Right lobe of liver (tissue), 6 donors: Measurements from ENCODE around the gene DCAF11. TPM values are rescaled to one million over a fixed set of nuclear protein-coding genes. Genes with fewer than 3 reads are reported as not detected.

Experiments used
- ATAC-seq, 4 donors: fragments of 200-7000 bp; cut with Tn5 transposase; one replicate each; pipeline ENCODE4 v1.9.1; 2020; ENCODE audit warnings: mild to moderate bottlenecking in 4 of 4, moderate library complexity in 4 of 4
- DNase-seq, 3 donors: peaks; one replicate each; pipeline ENCODE4 v3.0.0-alpha.2; 2020
- H3K27ac ChIP-seq, 3 donors: fragments of 200-600 bp; one replicate each; pipeline ENCODE4 v1.8.0; 2022
- H3K27me3 ChIP-seq, 2 donors: fragments of 200-600 bp; one replicate each; pipeline ENCODE4 v1.8.0; 2022
- H3K36me3 ChIP-seq, 4 donors: fragments of 200-600 bp; sonication (generic) in 1 of 4; one replicate each; pipeline versions ENCODE4 v1.5.1 to v1.8.0; 2017 to 2022; ENCODE audit warnings: control low read depth in 1 of 4
- H3K4me1 ChIP-seq, 4 donors: fragments of 200-600 bp; sonication (generic) in 1 of 4; one replicate each; pipeline versions ENCODE4 v1.5.1 to v1.8.0; 2017 to 2022; ENCODE audit warnings: control low read depth in 1 of 4
- H3K4me3 ChIP-seq, 3 donors: fragments of 200-600 bp; one replicate each; pipeline ENCODE4 v1.8.0; 2022
- H3K9me3 ChIP-seq, 4 donors: fragments of 200-600 bp; sonication (generic) in 1 of 4; one replicate each; pipeline versions ENCODE4 v1.5.1 to v1.8.0; 2017 to 2022; ENCODE audit warnings: control low read depth in 1 of 4
- POLR2A ChIP-seq: fragments of 450-650 bp; IDR thresholded peaks from one replicate; pipeline ENCODE4 v1.6.1; 2017; ENCODE audit warnings: antibody characterized with exemption, mild to moderate bottlenecking
- WGBS: methylation state at CpG from one replicate; pipeline ENCODE4 v1.1.6; 2018; ENCODE audit warnings: low coverage, low lambda C conversion rate; ENCODE audit not compliant: insufficient coverage; ENCODE audit errors: missing lambda C conversion rate; 5-methylcytosine and 5-hydroxymethylcytosine counted together
- intact Hi-C, 2 donors: fragments of 100-400 bp; cut with DNase I; formaldehyde crosslinking; loops; one replicate each; pipeline versions ENCODE4 v1.11.2 to v1.14.1; 2022
- total RNA-seq, 6 experiments: library from RNA; depleted of rRNA in 2 of 6; stranded (reverse); fragments of >200 nt in 2 of 6; fragmentation: NEBNext Ultra II Directional in 3 of 6; extraction: Animal tissue kit (Norgen Biotek cat#: 25700) in 3 of 6; gene quantifications; one replicate each; pipeline versions ENCODE4 v1.1.0 to v1.2.4, GENCODE V29; 2016 to 2023
- TF ChIP-seq, protein P1 (sequence below), 4 donors: fragments of 200-600 bp in 3 of 4; fragments of 450-650 bp in 1 of 4; IDR thresholded peaks; one replicate each; pipeline versions ENCODE4 v1.5.1 to v1.8.0; 2016 to 2022; ENCODE audit warnings: antibody characterized with exemption in 4 of 4, mild to moderate bottlenecking in 2 of 4
- donor health status: DM: no; HTN: yes; CAD: no.
- donor health status: DM: no; HTN: no; CAD: no.
- donor health status: DM: no; HTN: no; CAD: no.
- donor health status: DM: no; HTN: yes; CAD: no.
- donor health status: DM: no; HTN: yes; CAD: no.

Gene DCAF11
- total RNA-seq, 6 experiments from 2014 or later = 65.9 to 180 (median 103) TPM

DNA sequence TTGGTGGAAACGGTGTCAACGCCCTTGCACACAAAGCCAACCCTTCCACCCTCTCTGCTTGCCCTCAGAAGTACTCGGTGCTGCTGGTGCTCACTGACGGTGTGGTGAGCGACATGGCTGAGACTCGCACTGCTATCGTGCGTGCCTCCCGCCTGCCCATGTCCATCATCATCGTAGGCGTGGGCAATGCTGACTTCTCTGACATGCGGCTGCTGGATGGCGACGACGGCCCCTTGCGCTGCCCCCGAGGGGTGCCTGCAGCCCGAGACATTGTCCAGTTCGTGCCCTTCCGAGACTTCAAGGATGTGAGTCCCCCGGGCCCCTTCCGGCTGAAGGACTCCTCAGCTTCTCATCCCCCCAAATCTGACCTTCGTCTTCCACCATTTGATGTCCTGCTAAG is 37.5 kb upstream of the DCAF11 start:
- TF ChIP-seq, protein P1, sequence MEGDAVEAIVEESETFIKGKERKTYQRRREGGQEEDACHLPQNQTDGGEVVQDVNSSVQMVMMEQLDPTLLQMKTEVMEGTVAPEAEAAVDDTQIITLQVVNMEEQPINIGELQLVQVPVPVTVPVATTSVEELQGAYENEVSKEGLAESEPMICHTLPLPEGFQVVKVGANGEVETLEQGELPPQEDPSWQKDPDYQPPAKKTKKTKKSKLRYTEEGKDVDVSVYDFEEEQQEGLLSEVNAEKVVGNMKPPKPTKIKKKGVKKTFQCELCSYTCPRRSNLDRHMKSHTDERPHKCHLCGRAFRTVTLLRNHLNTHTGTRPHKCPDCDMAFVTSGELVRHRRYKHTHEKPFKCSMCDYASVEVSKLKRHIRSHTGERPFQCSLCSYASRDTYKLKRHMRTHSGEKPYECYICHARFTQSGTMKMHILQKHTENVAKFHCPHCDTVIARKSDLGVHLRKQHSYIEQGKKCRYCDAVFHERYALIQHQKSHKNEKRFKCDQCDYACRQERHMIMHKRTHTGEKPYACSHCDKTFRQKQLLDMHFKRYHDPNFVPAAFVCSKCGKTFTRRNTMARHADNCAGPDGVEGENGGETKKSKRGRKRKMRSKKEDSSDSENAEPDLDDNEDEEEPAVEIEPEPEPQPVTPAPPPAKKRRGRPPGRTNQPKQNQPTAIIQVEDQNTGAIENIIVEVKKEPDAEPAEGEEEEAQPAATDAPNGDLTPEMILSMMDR (IDR thresholded peaks at IDR 0.05) = no peak
- TF ChIP-seq POLR2A = no peak
- Histone ChIP-seq H3K27ac (no peak overlapping the region), H3K4me1 (peaks cover 0 to 45% (median 21%) of the 10 kb centered on the region in 4 donors), H3K4me3 (no peak overlapping the region), H3K27me3 (no peaks in the 10 kb centered on the region), H3K9me3 (no peaks in the 10 kb centered on the region), H3K36me3 (no peaks in the 10 kb centered on the region)
- 98% methylated on average over 7 of the region's 23 CpGs for WGBS
- intact Hi-C loops = no loop called here
- ATAC-seq (no peak), DNase-seq (no peak)

DNA sequence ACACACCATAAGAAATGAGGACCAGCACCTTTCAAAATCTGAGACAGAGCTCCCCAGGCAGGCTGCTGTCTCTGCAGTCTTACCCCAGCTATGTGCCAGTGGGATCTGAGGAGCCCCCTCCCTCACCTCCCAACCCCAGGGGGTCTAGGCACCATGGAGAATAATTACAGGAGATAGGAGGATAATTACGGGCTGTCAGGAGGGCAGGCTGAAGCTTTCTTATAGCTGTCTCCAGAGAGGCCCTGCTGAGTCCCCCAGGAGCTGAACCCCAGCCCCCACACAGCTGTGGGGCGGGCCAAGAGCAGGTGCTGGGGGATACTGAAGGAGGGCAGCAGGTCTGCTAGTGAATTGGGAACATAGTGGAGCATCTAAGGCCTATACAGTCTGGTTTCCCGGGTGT is 36.4 kb upstream of the DCAF11 start:
- Histone ChIP-seq H3K4me3 (no peak overlapping the region), H3K36me3 (no peaks in the 10 kb centered on the region), H3K9me3 (no peaks in the 10 kb centered on the region), H3K4me1 (peaks cover 0 to 38% (median 17%) of the 10 kb centered on the region in 4 donors), H3K27ac (no peak overlapping the region), H3K27me3 (no peaks in the 10 kb centered on the region)
- WGBS = 86% methylated on average over 2 of the region's 3 CpGs
- intact Hi-C loops = no loop called here
- no peak for TF ChIP-seq POLR2A
- TF ChIP-seq, protein P1 (IDR thresholded peaks at IDR 0.05) = no peak
- ATAC-seq = no peak
- DNase-seq = no peak

- Histone ChIP-seq H3K27me3 (no peaks in the 10 kb centered on the region), H3K4me1 (peaks cover 0 to 23% (median 12%) of the 10 kb centered on the region in 4 donors), H3K9me3 (no peaks in the 10 kb centered on the region), H3K4me3 (no peak overlapping the region), H3K36me3 (no peaks in the 10 kb centered on the region), H3K27ac (no peak overlapping the region)
- intact Hi-C loops = no loop called here
- WGBS = 88% methylated on average over 3 of the region's 9 CpGs
- DNase-seq = no peak
- ATAC-seq = no peak
- TF ChIP-seq, protein P1 (IDR thresholded peaks at IDR 0.05) = no peak
- no peak for TF ChIP-seq POLR2A
These were observed 35.0 kb upstream of the DCAF11 start for GRCh38 chr14:24079491-24080141.

GRCh38 chr14:24080142-24080530 is 34.4 kb upstream of the DCAF11 start:
- H3K36me3 ChIP-seq = no peaks in the 10 kb centered on the region
- H3K9me3 ChIP-seq = no peaks in the 10 kb centered on the region
- no peak overlapping the region for H3K4me3 ChIP-seq
- WGBS = 86% methylated on average over 4 of the region's 6 CpGs
- H3K4me1 ChIP-seq = peaks cover 0 to 19% (median 10%) of the 10 kb centered on the region in 4 donors
- TF ChIP-seq, protein P1 (IDR thresholded peaks at IDR 0.05) = no peak
- no peak for TF ChIP-seq POLR2A
- ATAC-seq = no peak
- no peak for DNase-seq
- intact Hi-C loops = no loop called here
- H3K27ac ChIP-seq = no peak overlapping the region
- H3K27me3 ChIP-seq = no peaks in the 10 kb centered on the region
